Measurements from ENCODE around the gene USPL1. TPM values are rescaled to one million over a fixed set of nuclear protein-coding genes. Genes with fewer than 3 reads are reported as not detected.

Gene USPL1
- total RNA-seq, 1 donor from 2014 or later: 24.9 TPM

DNA sequence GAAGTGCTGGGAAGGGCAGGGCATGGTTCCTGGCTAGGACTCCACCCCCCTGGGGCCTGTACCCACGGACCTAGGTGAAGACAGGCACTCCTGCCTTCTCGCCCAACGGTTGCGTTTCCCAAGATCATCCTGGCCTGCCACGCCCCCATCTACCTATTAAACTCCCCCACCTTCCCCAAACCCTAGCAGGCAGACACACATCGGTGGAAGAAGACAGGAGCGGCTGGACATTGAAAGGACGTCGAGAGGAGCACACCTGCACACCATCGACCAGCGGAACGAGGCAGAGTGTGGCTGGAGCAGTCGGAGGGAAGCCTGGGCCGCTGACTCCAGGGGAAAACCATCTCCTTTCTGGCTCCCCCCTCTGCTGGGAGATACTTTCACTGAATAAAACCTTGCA is 72.0 kb downstream of the USPL1 start:
- peaks cover 4% of the 10 kb centered on the region for H3K9me3 Mint-ChIP-seq
- H3K27ac Mint-ChIP-seq (ENCODE audit: unreplicated experiment): no peak overlapping the region
- no peak overlapping the region for H3K4me3 Mint-ChIP-seq
- TF ChIP-seq, protein P1, sequence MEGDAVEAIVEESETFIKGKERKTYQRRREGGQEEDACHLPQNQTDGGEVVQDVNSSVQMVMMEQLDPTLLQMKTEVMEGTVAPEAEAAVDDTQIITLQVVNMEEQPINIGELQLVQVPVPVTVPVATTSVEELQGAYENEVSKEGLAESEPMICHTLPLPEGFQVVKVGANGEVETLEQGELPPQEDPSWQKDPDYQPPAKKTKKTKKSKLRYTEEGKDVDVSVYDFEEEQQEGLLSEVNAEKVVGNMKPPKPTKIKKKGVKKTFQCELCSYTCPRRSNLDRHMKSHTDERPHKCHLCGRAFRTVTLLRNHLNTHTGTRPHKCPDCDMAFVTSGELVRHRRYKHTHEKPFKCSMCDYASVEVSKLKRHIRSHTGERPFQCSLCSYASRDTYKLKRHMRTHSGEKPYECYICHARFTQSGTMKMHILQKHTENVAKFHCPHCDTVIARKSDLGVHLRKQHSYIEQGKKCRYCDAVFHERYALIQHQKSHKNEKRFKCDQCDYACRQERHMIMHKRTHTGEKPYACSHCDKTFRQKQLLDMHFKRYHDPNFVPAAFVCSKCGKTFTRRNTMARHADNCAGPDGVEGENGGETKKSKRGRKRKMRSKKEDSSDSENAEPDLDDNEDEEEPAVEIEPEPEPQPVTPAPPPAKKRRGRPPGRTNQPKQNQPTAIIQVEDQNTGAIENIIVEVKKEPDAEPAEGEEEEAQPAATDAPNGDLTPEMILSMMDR (conservative IDR thresholded peaks at IDR 0.05): no peak
- DNase-seq (ENCODE audit: low read depth, low spot score): no peak
- H3K36me3 Mint-ChIP-seq (ENCODE audit: low read depth): no peaks in the 10 kb centered on the region
- H3K27me3 Mint-ChIP-seq (ENCODE audit: low read depth): peaks cover 3% of the 10 kb centered on the region
- no peaks in the 10 kb centered on the region for H3K4me1 Mint-ChIP-seq

DNA sequence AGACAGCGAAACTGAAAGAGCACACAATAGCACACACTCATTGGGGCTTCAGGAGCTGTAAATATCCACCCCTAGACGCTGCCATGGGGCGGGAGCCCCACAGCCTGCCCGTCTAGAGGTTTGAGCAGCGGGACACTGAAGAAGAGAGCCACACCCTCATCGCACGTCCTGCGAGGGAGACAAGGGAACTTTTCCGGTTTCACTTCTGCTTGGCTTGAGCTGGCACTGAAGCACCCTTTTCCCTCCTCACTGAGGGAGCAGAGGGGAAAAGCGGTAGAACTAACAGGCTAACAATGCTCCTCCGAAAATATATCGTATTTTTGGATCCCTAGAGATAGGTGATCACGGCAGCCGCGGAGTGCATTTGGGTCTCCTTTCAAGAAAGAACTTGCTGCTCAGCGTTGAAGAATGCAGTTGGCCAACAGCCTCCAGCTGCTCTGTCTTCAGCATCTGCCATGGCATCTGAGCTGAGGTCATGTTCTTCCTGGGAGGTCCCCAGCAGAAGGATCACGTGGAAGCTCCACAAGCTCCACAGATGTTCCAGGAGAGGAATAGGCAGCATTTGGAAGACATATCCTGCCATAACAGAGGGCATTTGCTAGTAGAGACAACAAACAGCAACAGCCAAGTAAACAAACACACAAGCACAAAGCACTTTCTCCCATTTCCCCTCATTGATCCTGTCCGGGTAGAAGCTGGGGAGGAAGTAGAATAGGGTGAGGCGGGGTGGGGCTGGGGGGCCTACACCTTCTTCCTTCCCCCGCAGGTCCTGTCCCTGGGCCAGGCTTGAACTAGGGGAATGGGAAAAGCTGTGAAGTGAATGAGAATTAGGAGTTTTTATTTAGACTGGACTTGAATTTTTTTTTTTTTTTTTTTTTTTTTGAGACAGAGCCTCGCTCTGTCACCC is 72.8 kb downstream of the USPL1 start:
- TF ChIP-seq, protein P1 (conservative IDR thresholded peaks at IDR 0.05): no peak
- DNase-seq (ENCODE audit: low read depth, low spot score): no peak
- H3K27ac Mint-ChIP-seq (ENCODE audit: unreplicated experiment): no peak overlapping the region

DNA sequence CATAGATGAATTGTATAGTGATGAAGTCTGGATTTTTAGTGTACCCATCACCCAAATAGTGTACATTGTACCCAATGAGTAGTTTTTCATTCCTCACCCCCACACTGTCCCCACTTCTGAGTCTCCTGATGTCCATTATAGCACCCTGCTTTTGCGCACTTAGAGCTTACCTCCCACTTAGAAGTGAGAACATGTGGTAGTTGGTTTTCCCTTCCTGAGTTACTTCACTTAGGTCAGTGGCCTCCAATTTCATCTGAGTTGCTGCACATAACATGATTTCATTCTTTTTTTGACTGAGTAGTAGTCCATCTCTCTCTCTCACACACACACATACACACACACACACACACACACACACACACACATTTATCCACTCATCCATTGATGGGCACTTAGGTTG is 74.4 kb downstream of the USPL1 start:
- Mint-ChIP-seq H3K36me3 (ENCODE audit: low read depth) (no peaks in the 10 kb centered on the region), H3K27ac (ENCODE audit: unreplicated experiment) (no peak overlapping the region), H3K4me3 (no peak overlapping the region), H3K27me3 (ENCODE audit: low read depth) (peaks cover 3% of the 10 kb centered on the region), H3K9me3 (peaks cover 4% of the 10 kb centered on the region), H3K4me1 (peaks cover 15% of the 10 kb centered on the region)
- no peak for DNase-seq (ENCODE audit: low read depth, low spot score)
- TF ChIP-seq, protein P1 (conservative IDR thresholded peaks at IDR 0.05): no peak

More for the DNA sequence above, 72.8 kb downstream of the USPL1 start:
- H3K9me3 Mint-ChIP-seq: peaks cover 4% of the 10 kb centered on the region
- H3K27me3 Mint-ChIP-seq (ENCODE audit: low read depth): peaks cover 3% of the 10 kb centered on the region
- peaks cover 3% of the 10 kb centered on the region for H3K4me1 Mint-ChIP-seq
- H3K36me3 Mint-ChIP-seq (ENCODE audit: low read depth): no peaks in the 10 kb centered on the region
- H3K4me3 Mint-ChIP-seq: no peak overlapping the region

DNA sequence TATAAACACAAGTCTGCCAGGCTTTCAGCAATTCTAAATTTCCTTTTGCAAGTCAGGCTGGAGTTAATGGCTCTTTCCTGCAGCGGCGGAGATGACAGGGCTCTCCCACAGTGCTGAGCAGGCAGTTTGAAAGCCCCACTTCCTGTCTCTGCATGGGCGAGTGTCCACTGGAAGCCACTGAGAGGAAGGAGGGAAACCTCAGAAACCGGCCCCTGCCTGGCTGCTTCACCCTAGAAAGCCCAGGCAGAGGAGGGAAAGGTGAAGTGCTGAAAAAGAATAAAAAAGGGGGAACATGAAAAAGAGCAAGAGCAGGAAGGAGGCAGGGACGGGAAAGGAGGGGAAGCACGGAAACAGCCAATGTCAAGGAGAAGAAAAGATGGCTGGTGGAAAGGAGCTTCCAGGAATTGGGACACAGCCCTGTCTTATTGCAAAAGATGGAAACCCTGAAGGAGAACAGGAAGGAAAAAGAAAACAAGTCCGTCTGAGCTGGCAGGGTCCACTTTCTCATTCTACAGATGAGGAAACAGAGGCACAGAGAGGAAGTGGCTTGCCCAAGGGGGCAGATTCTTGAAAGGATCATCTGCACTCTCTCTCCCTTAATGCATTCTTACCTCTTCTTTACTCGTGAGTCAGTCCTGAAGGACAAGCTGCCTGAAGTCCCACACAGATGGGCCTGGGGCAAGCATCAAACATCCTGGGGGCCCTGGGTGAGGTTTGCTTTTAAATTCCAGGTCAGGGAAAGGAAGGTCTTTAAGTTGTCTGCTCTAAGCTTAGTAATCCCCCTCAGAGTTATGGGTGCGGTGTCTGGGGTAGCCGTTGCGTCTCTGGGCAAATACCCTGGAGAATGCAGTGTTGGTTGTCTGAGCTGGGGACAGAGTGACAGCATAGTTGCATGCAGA is 78.8 kb downstream of the USPL1 start:
- H3K27ac Mint-ChIP-seq (ENCODE audit: unreplicated experiment): no peak overlapping the region
- peaks cover 30% of the 10 kb centered on the region for H3K4me1 Mint-ChIP-seq
- H3K27me3 Mint-ChIP-seq (ENCODE audit: low read depth): peaks cover 5% of the 10 kb centered on the region
- H3K36me3 Mint-ChIP-seq (ENCODE audit: low read depth): no peaks in the 10 kb centered on the region
- no peaks in the 10 kb centered on the region for H3K9me3 Mint-ChIP-seq
- TF ChIP-seq, protein P1 (conservative IDR thresholded peaks at IDR 0.05): no peak
- DNase-seq (ENCODE audit: low read depth, low spot score): no peak
- H3K4me3 Mint-ChIP-seq: no peak overlapping the region

DNA sequence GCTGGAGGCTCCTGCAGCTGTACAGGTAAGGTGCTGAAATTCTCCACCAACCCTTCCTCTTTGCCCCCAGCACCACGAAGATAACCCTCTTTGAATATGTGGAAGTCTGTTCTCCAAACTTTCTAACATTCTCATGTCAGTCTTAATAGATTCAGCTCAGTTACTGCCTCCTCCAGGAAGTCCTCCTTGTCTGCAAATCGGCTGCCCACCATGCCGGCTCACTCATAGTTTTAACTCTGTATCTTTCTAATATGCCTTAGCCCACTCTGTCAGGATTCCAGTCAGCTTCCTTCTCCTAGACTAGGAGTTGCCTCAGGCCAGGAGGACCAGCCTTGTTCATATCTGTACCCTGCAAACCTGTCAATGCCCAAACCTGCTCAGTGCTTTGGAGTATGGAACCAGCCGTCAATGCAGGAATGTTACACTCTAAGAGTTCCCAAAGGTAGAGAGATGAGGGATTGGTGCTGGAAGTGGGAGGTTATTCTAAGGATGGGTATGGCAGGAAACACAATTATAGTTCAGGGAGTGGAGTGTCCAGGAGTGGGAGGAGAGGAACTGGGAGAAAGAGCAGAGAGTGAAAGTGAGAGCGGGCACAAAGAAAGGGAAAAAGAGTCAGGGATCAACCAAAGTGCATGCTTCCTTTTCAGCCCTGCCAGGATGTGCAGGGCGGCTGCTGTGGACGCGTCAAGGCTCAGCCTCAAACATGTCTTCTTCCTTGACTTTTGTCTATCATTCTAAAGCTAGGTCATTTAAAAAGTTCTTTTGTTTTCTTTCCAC is 79.6 kb downstream of the USPL1 start:
- Mint-ChIP-seq H3K4me1 (peaks cover 30% of the 10 kb centered on the region), H3K4me3 (no peak overlapping the region), H3K27ac (ENCODE audit: unreplicated experiment) (no peak overlapping the region), H3K9me3 (no peaks in the 10 kb centered on the region), H3K36me3 (ENCODE audit: low read depth) (no peaks in the 10 kb centered on the region), H3K27me3 (ENCODE audit: low read depth) (peaks cover 5% of the 10 kb centered on the region)
- TF ChIP-seq, protein P1 (conservative IDR thresholded peaks at IDR 0.05): no peak
- DNase-seq (ENCODE audit: low read depth, low spot score): no peak
